CD8-positive, alpha-beta memory T cell (primary cell): ENCODE measurements around the gene EFHC2. TPM values are rescaled to one million over a fixed set of nuclear protein-coding genes. Genes with fewer than 3 reads are reported as not detected.
A peak's percentile ranks its signal among the peaks of the same experiment; 100 is the strongest.

Source experiments
- CTCF ChIA-PET: fragments of 350-600 bp; sonication (Branson Sonifier 250); formaldehyde crosslinking; loops from one replicate; lab custom pipeline; 2021; ENCODE audit warnings: antibody characterized with exemption; lab: Charles Lee
- POLR2A ChIA-PET: fragments of 350-600 bp; sonication (Branson Sonifier 250); formaldehyde crosslinking; loops from one replicate; lab custom pipeline; 2021; ENCODE audit warnings: antibody characterized with exemption; lab: Charles Lee
- DNase-seq, 5 donors: peaks; one replicate each; pipeline versions ENCODE4 v3.0.0 to v3.0.0-alpha.2; 2020 to 2022; ENCODE audit warnings: mixed read lengths in 1 of 5
- H3K27ac ChIP-seq: one replicate; pipeline ENCODE4 v1.7.0; 2013; ENCODE audit warnings: low read depth, mild to moderate bottlenecking, low read length, moderate library complexity
- H3K27me3 ChIP-seq: 2 replicates; pipeline ENCODE4 v1.7.0; 2013; ENCODE audit warnings: low read length, mild to moderate bottlenecking; ENCODE audit not compliant: insufficient read depth, poor library complexity, severe bottlenecking
- H3K36me3 ChIP-seq: 2 replicates; pipeline ENCODE4 v1.7.0; 2013; ENCODE audit warnings: mild to moderate bottlenecking, low read length, moderate library complexity; ENCODE audit not compliant: insufficient read depth
- H3K4me1 ChIP-seq: 2 replicates; pipeline ENCODE4 v1.7.0; 2013; ENCODE audit warnings: mild to moderate bottlenecking, low read length, moderate library complexity; ENCODE audit not compliant: insufficient read depth
- H3K4me3 ChIP-seq: 2 replicates; pipeline ENCODE4 v1.7.0; 2013; ENCODE audit warnings: mild to moderate bottlenecking, low read length
- H3K9me3 ChIP-seq: 2 replicates; pipeline ENCODE4 v1.7.0; 2013; ENCODE audit warnings: mild to moderate bottlenecking, low read length
- H3K27ac Mint-ChIP-seq, 8 donors: one replicate each; pipeline ENCODE4 v1.8.0; 2020 to 2021; ENCODE audit warnings: mixed read lengths in 8 of 8, mild to moderate bottlenecking in 6 of 8, inconsistent platforms in 3 of 8, moderate library complexity in 3 of 8
- H3K27me3 Mint-ChIP-seq, 2 donors: one replicate each; pipeline ENCODE4 v1.8.0; 2020 to 2021; ENCODE audit warnings: mixed read lengths in 2 of 2, mild to moderate bottlenecking in 1 of 2, moderate library complexity in 1 of 2
- H3K36me3 Mint-ChIP-seq, 3 donors: one replicate each; pipeline ENCODE4 v1.8.0; 2020 to 2021; ENCODE audit warnings: mixed read lengths in 3 of 3, inconsistent platforms in 1 of 3, mild to moderate bottlenecking in 1 of 3
- H3K4me1 Mint-ChIP-seq, 3 donors: one replicate each; pipeline ENCODE4 v1.8.0; 2020 to 2021; ENCODE audit warnings: mixed read lengths in 3 of 3, inconsistent platforms in 1 of 3, mild to moderate bottlenecking in 1 of 3
- H3K4me3 Mint-ChIP-seq, 7 donors: one replicate each; pipeline ENCODE4 v1.8.0; 2020 to 2021; ENCODE audit warnings: mixed read lengths in 7 of 7, mild to moderate bottlenecking in 6 of 7, moderate library complexity in 4 of 7, inconsistent platforms in 2 of 7
- H3K9me3 Mint-ChIP-seq, 5 donors: one replicate each; pipeline ENCODE4 v1.8.0; 2020 to 2022; ENCODE audit warnings: mixed read lengths in 5 of 5, mild to moderate bottlenecking in 3 of 5, moderate library complexity in 2 of 5, inconsistent platforms in 1 of 5
- polyA plus RNA-seq: library from polyadenylated mRNA; unstranded; fragments of 300-500 nt; fragmentation: Illumina TruSeq; gene quantifications from one replicate; pipeline ENCODE4 v1.2.3, GENCODE V29; 2021
- total RNA-seq, 2 experiments: library from RNA; stranded (reverse); gene quantifications; one replicate each; pipeline ENCODE4 v1.2.3, GENCODE V29; 2021

Gene EFHC2
- total and polyA plus RNA-seq, 3 experiments from 2014 or later = 0.18 to 3.5 (median 0.20) TPM

DNA sequence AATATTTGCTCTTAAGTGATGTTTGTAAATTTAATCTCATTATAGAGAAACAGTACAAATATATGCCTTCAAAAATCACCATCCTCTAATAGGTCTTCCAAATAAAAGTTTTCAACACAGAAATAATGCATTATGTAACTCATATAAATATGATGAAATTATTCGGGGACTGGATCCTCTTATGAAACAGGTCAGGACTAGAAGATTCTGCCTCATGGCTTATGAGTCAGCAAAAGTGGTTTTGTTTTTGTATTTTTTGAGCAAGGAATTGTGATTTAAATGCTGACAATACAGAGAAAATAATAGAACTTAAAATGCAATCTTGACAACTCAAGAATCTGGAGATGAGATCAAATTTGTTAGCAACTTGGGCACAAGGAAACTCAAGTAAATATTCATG lies 190.6 kb downstream of the EFHC2 start:
- no peaks in the 10 kb centered on the region for H3K27me3 ChIP-seq
- H3K27me3 Mint-ChIP-seq = peaks cover 0 to 8% of the 10 kb centered on the region in 2 donors
- DNase-seq = no peak
- no peak overlapping the region for H3K27ac ChIP-seq
- H3K4me3 Mint-ChIP-seq = no peak overlapping the region
- CTCF ChIA-PET = no interaction called here
- no peaks in the 10 kb centered on the region for H3K9me3 Mint-ChIP-seq
- H3K27ac Mint-ChIP-seq = no peak overlapping the region
- no peaks in the 10 kb centered on the region for H3K9me3 ChIP-seq
- no peaks in the 10 kb centered on the region for H3K4me1 Mint-ChIP-seq
- no peak overlapping the region for H3K4me3 ChIP-seq
- H3K36me3 Mint-ChIP-seq = no peaks in the 10 kb centered on the region
- POLR2A ChIA-PET = no interaction called here
- H3K36me3 ChIP-seq = no peaks in the 10 kb centered on the region
- no peaks in the 10 kb centered on the region for H3K4me1 ChIP-seq

DNA sequence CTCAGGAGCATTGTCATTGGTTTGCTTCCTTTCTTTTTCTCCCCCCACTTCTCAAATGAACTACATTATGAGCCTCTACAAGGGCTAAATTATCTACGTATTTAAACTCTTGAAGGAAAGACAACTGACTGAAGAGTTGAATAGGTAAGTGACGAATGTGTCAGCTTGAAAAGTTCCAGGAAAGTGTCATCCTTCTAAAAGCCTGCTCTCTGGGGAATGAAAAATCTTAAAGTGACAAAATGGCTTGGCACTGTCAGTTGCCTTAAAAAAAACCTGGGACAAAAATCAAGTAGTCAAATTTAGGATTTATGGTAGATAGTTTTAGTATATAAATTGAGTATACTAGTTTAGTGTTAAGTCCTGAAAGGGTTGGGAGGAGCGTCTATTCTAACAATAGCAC lies 196.3 kb downstream of the EFHC2 start:
- POLR2A ChIA-PET = no interaction called here
- CTCF ChIA-PET = no interaction called here
- Mint-ChIP-seq H3K27ac (no peak overlapping the region), H3K27me3 (peaks cover 0 to 12% of the 10 kb centered on the region in 2 donors), H3K4me1 (no peaks in the 10 kb centered on the region), H3K9me3 (no peaks in the 10 kb centered on the region), H3K36me3 (no peaks in the 10 kb centered on the region), H3K4me3 (no peak overlapping the region)
- H3K36me3 ChIP-seq = no peaks in the 10 kb centered on the region
- no peaks in the 10 kb centered on the region for H3K9me3 ChIP-seq
- H3K4me3 ChIP-seq = no peak overlapping the region
- no peak for DNase-seq
- H3K4me1 ChIP-seq = no peaks in the 10 kb centered on the region
- H3K27ac ChIP-seq = no peak overlapping the region
- no peaks in the 10 kb centered on the region for H3K27me3 ChIP-seq

DNA sequence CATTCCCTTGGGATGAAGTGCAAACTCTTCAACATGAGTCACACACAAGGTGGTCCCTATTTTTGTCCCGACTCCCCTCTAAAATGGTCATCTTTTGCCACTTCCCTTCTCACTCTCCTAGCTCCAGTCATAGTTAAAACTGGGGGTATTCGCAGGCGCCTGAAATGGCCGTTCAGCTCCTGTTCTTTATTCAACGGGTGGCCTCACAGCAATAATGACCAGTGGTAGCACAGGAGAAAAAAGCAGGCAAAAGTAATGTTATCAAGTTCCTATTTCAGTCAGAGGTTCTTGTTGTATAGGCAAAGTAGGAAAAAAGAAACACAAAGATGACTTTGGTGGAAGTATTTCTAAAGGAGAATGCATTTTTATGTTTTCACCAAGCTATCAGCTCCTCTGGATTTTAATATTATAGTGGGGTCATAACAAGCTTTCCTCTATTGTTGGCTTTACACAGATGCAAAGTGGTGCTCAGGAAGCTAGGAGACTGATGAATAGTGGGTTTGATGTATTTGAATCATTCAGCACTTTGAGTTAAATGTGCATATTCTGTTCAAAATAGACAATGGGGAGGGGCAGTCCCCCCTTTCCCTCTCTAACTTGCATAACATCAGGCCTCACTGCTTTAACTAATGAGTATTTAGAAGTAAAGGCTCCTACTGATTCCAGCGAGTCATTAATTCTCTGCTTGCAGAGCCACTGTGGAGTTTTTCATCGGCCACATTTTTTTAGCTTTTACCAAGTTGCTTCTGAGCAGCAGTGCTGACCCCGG lies 199.1 kb downstream of the EFHC2 start:
- Mint-ChIP-seq H3K4me1 (no peaks in the 10 kb centered on the region), H3K27me3 (peaks cover 0 to 9% of the 10 kb centered on the region in 2 donors), H3K36me3 (peaks cover 0 to 2% (median 0%) of the 10 kb centered on the region in 3 donors), H3K27ac (no peak overlapping the region), H3K9me3 (peaks cover under 1 to 2% (median under 1%) of the 10 kb centered on the region in 5 donors), H3K4me3 (no peak overlapping the region)
- no peaks in the 10 kb centered on the region for H3K4me1 ChIP-seq
- ChIA-PET POLR2A (no interaction called here), CTCF (no interaction called here)
- H3K4me3 ChIP-seq = no peak overlapping the region
- H3K27me3 ChIP-seq = no peaks in the 10 kb centered on the region
- H3K9me3 ChIP-seq = no peaks in the 10 kb centered on the region
- H3K27ac ChIP-seq = no peak overlapping the region
- DNase-seq = no peak
- H3K36me3 ChIP-seq = no peaks in the 10 kb centered on the region

DNA sequence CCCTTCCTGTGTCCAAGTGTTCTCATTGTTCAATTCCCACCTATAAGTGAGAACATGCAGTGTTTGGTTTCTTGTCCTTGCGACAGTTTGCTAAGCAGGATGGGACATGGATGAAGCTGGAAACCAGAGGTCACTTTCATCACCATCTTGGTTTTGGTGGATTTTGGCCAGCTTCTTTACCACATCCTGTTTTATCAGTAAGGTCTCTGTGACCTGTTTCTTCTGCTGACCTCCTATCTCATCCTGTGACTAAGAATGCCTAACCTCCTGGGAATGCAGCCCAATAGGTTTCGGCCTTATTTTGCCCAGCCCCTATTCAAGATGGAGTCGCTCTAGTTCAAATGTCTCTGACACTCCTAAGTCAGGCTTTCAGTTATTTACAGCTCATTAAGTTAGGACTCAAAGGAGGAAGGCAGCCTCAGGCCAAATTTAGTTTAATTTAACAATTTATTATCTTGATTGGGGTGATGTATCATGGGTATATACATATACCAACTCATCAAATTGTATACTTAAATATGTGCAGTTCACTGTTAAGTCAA lies 200.3 kb downstream of the EFHC2 start:
- H3K27me3 Mint-ChIP-seq = peaks cover 0 to 9% of the 10 kb centered on the region in 2 donors
- no peak for DNase-seq
- Histone ChIP-seq H3K27ac (no peak overlapping the region), H3K4me1 (no peaks in the 10 kb centered on the region), H3K27me3 (no peaks in the 10 kb centered on the region), H3K9me3 (no peaks in the 10 kb centered on the region), H3K36me3 (no peaks in the 10 kb centered on the region), H3K4me3 (no peak overlapping the region)
- peaks cover 0 to 12% (median 0%) of the 10 kb centered on the region in 3 donors for H3K36me3 Mint-ChIP-seq
- no peak overlapping the region for H3K4me3 Mint-ChIP-seq
- H3K9me3 Mint-ChIP-seq = peaks cover 7 to 11% (median 9%) of the 10 kb centered on the region in 5 donors
- H3K4me1 Mint-ChIP-seq = no peaks in the 10 kb centered on the region
- POLR2A ChIA-PET = no interaction called here
- peak overlapping the region in 1 of 8 donors; percentile 69 for H3K27ac Mint-ChIP-seq
- CTCF ChIA-PET = no interaction called here

DNA sequence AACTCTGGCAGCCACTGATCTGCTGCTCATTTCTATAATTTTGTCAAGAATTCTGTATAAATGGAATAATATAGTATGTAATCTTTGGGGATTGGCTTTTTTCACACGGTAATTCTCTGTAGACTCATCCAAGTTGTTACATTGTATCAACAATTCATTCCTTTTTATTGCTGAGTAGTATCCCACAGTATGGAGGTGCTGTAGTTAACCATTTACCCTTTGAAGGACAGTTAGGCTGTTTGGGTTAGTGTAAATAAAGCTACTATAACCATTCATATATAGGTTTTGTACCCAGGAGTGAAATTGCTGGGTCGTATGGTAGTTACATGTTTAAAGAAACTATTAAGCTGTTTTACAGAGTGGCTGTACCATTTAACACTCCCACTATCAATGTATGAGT lies 213.3 kb downstream of the EFHC2 start:
- Mint-ChIP-seq H3K4me3 (no peak overlapping the region), H3K9me3 (no peaks in the 10 kb centered on the region), H3K36me3 (no peaks in the 10 kb centered on the region), H3K27me3 (peaks cover 14 to 16% of the 10 kb centered on the region in 2 donors), H3K4me1 (no peaks in the 10 kb centered on the region), H3K27ac (no peak overlapping the region)
- Histone ChIP-seq H3K9me3 (no peaks in the 10 kb centered on the region), H3K36me3 (no peaks in the 10 kb centered on the region), H3K27me3 (no peaks in the 10 kb centered on the region), H3K27ac (no peak overlapping the region), H3K4me3 (no peak overlapping the region), H3K4me1 (no peaks in the 10 kb centered on the region)
- ChIA-PET POLR2A (no interaction called here), CTCF (no interaction called here)
- DNase-seq = no peak

DNA sequence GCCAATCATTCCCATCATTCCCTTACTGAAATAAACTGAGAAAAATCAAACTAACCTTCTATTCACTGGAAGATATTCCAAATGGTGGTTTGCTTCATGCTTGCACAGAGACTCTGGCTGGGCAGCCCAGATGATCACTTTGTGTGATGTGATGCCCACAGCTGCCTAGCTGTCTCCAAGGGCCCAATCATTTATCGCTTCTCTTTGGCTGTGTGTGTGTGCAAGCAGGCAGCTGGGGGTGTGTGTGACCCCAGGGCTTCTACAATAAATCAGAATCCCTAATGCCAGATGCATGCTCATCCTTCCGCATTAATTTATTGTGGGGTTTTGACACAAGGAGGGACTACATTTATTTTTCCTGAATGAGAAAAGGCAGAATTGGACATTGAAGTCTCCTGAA lies 230.1 kb downstream of the EFHC2 start:
- CTCF ChIA-PET = no interaction called here
- H3K4me3 Mint-ChIP-seq = no peak overlapping the region

DNA sequence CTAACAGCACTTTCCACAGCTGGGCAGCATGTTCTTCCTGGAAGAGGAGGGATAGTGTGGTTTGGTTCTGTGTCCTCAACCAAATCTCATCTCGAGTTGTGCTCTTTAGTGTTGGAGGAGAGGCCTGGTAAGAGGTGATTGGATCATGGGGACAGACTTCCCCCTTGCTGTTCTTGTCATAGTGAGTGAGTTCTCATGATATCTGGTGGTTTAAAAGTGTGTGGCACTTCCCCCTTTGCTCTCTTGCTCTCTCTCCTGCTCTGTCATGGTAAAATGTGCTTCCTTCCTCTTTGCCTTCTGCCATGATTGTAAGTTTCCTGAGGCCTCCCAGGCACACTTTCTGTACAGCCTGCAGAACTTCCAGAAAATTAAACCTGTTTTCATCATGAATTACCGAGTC lies 236.6 kb downstream of the EFHC2 start:
- ChIA-PET CTCF (no interaction called here), POLR2A (no interaction called here)
- Mint-ChIP-seq H3K9me3 (peaks cover 0 to 11% (median 5%) of the 10 kb centered on the region in 5 donors), H3K36me3 (peaks cover 0 to 5% (median 0%) of the 10 kb centered on the region in 3 donors), H3K4me3 (no peak overlapping the region), H3K27ac (no peak overlapping the region), H3K4me1 (no peaks in the 10 kb centered on the region), H3K27me3 (peaks cover 5 to 13% of the 10 kb centered on the region in 2 donors)
- Histone ChIP-seq H3K36me3 (no peaks in the 10 kb centered on the region), H3K4me3 (no peak overlapping the region), H3K9me3 (no peaks in the 10 kb centered on the region), H3K27me3 (no peaks in the 10 kb centered on the region), H3K27ac (no peak overlapping the region), H3K4me1 (no peaks in the 10 kb centered on the region)
- no peak for DNase-seq

More for the DNA sequence above, 230.1 kb downstream of the EFHC2 start:
- DNase-seq = no peak
- Histone ChIP-seq H3K4me1 (no peaks in the 10 kb centered on the region), H3K9me3 (no peaks in the 10 kb centered on the region), H3K36me3 (no peaks in the 10 kb centered on the region), H3K27me3 (no peaks in the 10 kb centered on the region), H3K4me3 (no peak overlapping the region), H3K27ac (no peak overlapping the region)
- Mint-ChIP-seq H3K27me3 (peaks cover 5 to 8% of the 10 kb centered on the region in 2 donors), H3K36me3 (no peaks in the 10 kb centered on the region), H3K27ac (no peak overlapping the region), H3K4me1 (no peaks in the 10 kb centered on the region), H3K9me3 (peaks cover 0 to 2% (median 0%) of the 10 kb centered on the region in 5 donors)
- POLR2A ChIA-PET = no interaction called here

DNA sequence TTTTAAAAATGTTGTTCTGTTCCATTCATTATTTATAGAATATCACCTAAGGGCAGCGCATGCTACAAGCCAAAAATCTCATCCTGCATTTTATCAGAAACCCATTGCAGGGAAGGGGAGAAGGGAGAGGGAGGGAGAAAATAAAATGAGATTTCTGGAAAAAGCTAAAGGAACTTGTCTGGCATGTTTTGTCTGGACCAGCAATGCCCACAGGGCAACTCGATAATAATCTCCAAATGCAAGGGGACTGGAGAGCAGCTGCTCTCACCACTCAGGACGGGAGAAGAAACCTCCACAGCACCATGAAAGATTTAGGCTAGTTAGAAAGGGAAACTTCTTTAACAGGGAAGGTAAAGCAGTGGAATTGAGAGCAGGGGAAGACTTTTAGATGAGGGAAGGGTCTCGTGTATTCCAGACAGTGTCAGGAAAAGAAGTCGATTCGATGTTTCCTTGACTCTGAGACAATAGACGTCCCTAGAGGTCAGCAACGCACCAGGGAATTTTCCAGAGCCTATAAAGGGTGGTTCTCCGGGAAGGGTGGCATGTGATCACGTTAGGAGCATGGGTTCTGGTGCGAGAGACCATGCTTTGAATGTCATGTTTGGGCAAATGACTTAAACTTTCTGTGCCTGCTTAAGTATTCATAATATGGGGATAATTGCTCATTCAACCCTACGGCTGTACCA lies 238.1 kb downstream of the EFHC2 start:
- POLR2A ChIA-PET = no interaction called here

More for the DNA sequence above, 238.1 kb downstream of the EFHC2 start:
- Mint-ChIP-seq H3K4me1 (no peaks in the 10 kb centered on the region), H3K9me3 (peaks cover 0 to 11% (median 5%) of the 10 kb centered on the region in 5 donors), H3K36me3 (peaks cover 0 to 5% (median 0%) of the 10 kb centered on the region in 3 donors), H3K27ac (no peak overlapping the region), H3K4me3 (no peak overlapping the region), H3K27me3 (peaks cover 0 to 16% of the 10 kb centered on the region in 2 donors)
- no peak overlapping the region for H3K27ac ChIP-seq
- H3K27me3 ChIP-seq = no peaks in the 10 kb centered on the region
- no peaks in the 10 kb centered on the region for H3K4me1 ChIP-seq
- H3K36me3 ChIP-seq = no peaks in the 10 kb centered on the region
- no peaks in the 10 kb centered on the region for H3K9me3 ChIP-seq
- H3K4me3 ChIP-seq = no peak overlapping the region
- no peak for DNase-seq
- CTCF ChIA-PET = no interaction called here
